Calu3 (cell line): ENCODE data around the gene GTPBP3. TPM values are rescaled to one million over a fixed set of nuclear protein-coding genes. Genes with fewer than 3 reads are reported as not detected.

Experiments used
- BruUV-seq: library from RNA; stranded (reverse); fragments of 400-500 nt; replicated peaks from 2 replicates; lab custom pipeline; 2021; lab: Mats Ljungman, UMichigan
- CTCF ChIA-PET: fragments of 300-600 bp; sonication (Branson Sonifier 250); formaldehyde crosslinking; loops from one replicate; lab custom pipeline; 2022; ENCODE audit warnings: antibody characterized with exemption; lab: Charles Lee
- DNase-seq: peaks from one replicate; pipeline ENCODE4 v3.0.0; 2022
- H3K27ac Mint-ChIP-seq: one replicate; pipeline ENCODE4 v1.8.0; 2022; ENCODE audit warnings: mixed read lengths; ENCODE audit not compliant: unreplicated experiment
- H3K27me3 Mint-ChIP-seq: one replicate; pipeline ENCODE4 v1.8.0; 2022; ENCODE audit warnings: mixed read lengths; ENCODE audit not compliant: unreplicated experiment
- H3K36me3 Mint-ChIP-seq: one replicate; pipeline ENCODE4 v1.8.0; 2022; ENCODE audit warnings: mild to moderate bottlenecking, moderate library complexity, mixed read lengths; ENCODE audit not compliant: insufficient read depth, unreplicated experiment
- H3K4me1 Mint-ChIP-seq: one replicate; pipeline ENCODE4 v1.8.0; 2022; ENCODE audit warnings: mild to moderate bottlenecking, low read depth, mixed read lengths; ENCODE audit not compliant: unreplicated experiment
- H3K4me3 Mint-ChIP-seq: one replicate; pipeline ENCODE4 v1.8.0; 2022; ENCODE audit warnings: mild to moderate bottlenecking, low read depth, moderate library complexity, mixed read lengths; ENCODE audit not compliant: unreplicated experiment
- H3K9me3 Mint-ChIP-seq: one replicate; pipeline ENCODE4 v1.8.0; 2022; ENCODE audit warnings: low read depth, mixed read lengths; ENCODE audit not compliant: unreplicated experiment
- CTCF ChIP-seq: fragments of 200-600 bp; IDR thresholded peaks from one replicate; pipeline ENCODE4 v1.8.0; 2022; ENCODE audit warnings: antibody characterized with exemption; ENCODE audit not compliant: unreplicated experiment
- intact Hi-C: fragments of 100-400 bp; cut with micrococcal nuclease; formaldehyde crosslinking; loops from one replicate; pipeline ENCODE4 v1.10.0; 2022; ENCODE audit not compliant: unreplicated experiment
- total RNA-seq: library from RNA; stranded (reverse); gene quantifications from 2 replicates; pipeline ENCODE4 v1.2.3, GENCODE V29; 2022

The GTPBP3 gene
- total RNA-seq, 1 experiment from 2014 or later, result 40.9 TPM

- CTCF ChIA-PET, result no interaction called here
- Mint-ChIP-seq H3K36me3 (peaks cover 53% of the 10 kb centered on the region), H3K27me3 (no peaks in the 10 kb centered on the region), H3K9me3 (no peaks in the 10 kb centered on the region), H3K4me3 (no peak overlapping the region), H3K4me1 (no peaks in the 10 kb centered on the region), H3K27ac (no peak overlapping the region)
- no peak for DNase-seq
- BruUV-seq, result no TSS peak
- no peak for TF ChIP-seq CTCF
- intact Hi-C loops, result no loop called here
Observed at GRCh38 chr19:17320435-17320834, 16.9 kb upstream of the GTPBP3 start.

GRCh38 chr19:17321655-17322489 is 15.5 kb upstream of the GTPBP3 start:
- Mint-ChIP-seq H3K36me3 (peaks cover 38% of the 10 kb centered on the region), H3K9me3 (no peaks in the 10 kb centered on the region), H3K27me3 (no peaks in the 10 kb centered on the region), H3K27ac (no peak overlapping the region), H3K4me3 (no peak overlapping the region), H3K4me1 (no peaks in the 10 kb centered on the region)
- CTCF ChIA-PET, result no interaction called here
- no peak for DNase-seq
- TF ChIP-seq CTCF, result no peak
- BruUV-seq, result no TSS peak
- intact Hi-C loops, result no loop called here

- BruUV-seq, result no TSS peak
- no peak overlapping the region for H3K27ac Mint-ChIP-seq
Observed at GRCh38 chr19:17322854-17323253, 14.5 kb upstream of the GTPBP3 start.

GRCh38 chr19:17323300-17323963 is 13.9 kb upstream of the GTPBP3 start:
- H3K4me3 Mint-ChIP-seq, result no peak overlapping the region
- no peak for TF ChIP-seq CTCF
- no peaks in the 10 kb centered on the region for H3K9me3 Mint-ChIP-seq
- no peaks in the 10 kb centered on the region for H3K4me1 Mint-ChIP-seq
- H3K27ac Mint-ChIP-seq, result no peak overlapping the region
- BruUV-seq, result no TSS peak
- no peaks in the 10 kb centered on the region for H3K27me3 Mint-ChIP-seq
- DNase-seq, result no peak
- H3K36me3 Mint-ChIP-seq, result peaks cover 23% of the 10 kb centered on the region
- CTCF ChIA-PET, result interaction anchor here (0.6 kb wide), 1 partner anchor 9 kb away, joined by 5 read pairs; no protein-coding TSS in a partner anchor
- intact Hi-C loops, result no loop called here

More at GRCh38 chr19:17322854-17323253, 14.5 kb upstream of the GTPBP3 start:
- peaks cover 28% of the 10 kb centered on the region for H3K36me3 Mint-ChIP-seq
- TF ChIP-seq CTCF, result no peak
- CTCF ChIA-PET, result no interaction called here
- intact Hi-C loops, result no loop called here
- no peaks in the 10 kb centered on the region for H3K9me3 Mint-ChIP-seq
- no peaks in the 10 kb centered on the region for H3K27me3 Mint-ChIP-seq
- no peak overlapping the region for H3K4me3 Mint-ChIP-seq
- no peak for DNase-seq
- no peaks in the 10 kb centered on the region for H3K4me1 Mint-ChIP-seq
